ELR (cell line): ENCODE measurements around the gene HIVEP3.

ENCODE experiments used
- DNase-seq: peaks from one replicate; pipeline ENCODE4 v3.0.0-alpha.2; 2015; ENCODE audit warnings: low read depth

Gene HIVEP3

DNA sequence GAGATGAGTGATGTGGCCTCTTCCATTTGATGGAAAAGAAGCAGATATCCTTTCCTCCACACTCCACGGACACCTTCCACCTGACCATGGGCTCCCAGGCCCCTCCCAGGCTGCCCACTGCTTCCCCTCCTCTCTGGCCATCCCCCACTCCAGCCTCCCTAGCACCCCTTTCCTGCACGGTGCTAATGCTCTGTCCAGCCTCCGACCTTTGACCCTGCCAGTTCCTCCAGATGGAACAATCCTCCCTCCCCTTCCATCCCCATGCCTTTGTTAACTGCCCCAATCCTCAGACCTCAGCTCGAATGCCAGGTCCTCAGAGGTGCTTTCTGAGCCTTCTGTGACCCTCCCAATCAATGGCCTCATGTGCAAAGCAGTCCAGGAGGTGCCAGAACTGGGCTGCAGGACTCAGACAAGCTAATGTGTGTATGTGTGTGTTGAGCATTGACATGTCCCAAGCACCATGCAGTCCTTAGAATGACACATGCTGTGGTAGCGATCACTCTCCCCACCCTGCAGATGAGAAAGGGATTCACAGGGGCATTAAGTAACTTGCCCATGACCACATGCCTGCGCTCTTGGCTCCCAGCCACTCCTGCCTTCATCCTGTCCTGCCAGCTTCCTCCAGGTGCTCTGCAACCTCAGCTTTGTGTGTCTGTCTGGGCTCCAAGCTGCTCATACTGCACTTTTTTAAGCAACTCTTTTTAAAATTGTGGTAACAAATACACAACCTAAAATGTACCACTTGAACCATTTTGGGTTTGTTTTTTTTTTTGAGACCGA is 370.8 kb downstream of the HIVEP3 start:
- no peak for DNase-seq

DNA sequence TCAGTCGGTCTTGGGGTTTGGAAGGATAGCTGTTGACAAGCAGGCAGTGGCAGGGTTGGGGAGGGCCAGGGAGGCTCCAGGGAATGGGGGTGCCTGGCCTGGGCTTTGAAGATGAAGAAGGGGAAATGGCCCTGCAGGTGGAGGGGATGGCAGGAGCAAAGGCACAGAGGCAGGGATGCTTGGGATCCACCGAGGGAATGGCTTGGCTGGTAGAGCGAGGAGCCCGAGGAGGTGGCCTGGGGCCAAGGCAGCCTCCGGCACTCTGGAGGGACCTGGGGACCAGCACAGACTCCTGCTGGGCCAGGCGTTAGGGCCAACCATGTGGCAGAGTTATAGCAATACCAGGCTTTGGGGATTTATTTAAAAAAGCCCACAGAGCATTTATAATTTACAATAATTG is 371.4 kb downstream of the HIVEP3 start:
- no peak for DNase-seq

DNA sequence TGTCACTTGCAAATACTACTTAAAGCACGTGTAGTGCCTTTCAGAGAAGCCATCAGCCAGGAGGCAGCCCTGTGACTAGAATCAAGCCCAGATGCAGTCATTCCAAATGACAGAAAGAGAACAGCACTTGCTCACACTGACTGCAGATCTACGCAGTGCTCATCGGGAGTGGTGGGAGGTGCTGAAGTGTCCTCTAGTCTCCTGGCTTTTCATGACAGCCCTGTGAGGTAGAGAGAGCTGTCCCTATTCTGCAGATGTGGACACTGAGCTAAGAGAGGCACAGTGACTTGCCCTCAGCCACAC is 371.9 kb downstream of the HIVEP3 start:
- DNase-seq = no peak

DNA sequence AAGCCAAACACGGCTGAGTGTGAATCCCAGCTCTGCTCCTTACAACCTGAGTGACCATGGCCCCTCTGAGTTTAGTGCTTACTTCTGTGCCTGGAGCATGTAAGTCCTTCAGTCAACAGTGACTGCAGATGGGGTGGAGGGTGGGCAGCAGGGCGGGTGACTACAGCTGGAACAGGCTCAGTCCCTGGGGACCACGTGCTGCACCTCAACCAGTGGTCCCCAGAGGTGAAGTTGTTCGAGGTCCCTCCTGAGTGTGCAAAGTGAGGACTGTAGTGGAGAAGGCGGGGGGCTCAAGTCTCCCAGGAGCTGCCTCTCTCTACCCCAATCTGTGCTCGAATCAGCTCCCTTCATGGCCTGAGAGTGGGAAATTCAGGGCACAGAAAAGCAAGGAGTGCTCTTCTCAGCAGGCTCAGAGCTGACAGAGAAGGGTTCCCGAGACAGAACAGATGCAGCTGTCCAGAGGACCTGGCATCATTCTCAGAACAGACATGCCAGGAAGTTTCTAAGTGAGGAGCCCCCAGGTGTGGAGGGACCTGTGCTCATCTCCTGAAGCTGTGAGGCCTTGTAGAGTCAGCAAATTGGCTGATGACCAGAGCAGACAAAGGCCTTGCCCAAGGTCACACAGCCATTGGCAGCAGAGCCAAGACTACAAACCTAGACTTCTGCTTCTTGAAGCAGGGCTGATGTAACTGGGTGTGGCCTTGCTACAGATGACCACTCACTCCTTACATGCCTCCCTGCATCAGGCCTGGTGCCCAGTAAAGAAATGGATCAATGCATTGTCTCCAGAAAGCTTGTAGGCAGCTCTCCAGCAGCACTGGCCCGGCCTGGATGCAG is 372.5 kb downstream of the HIVEP3 start:
- no peak for DNase-seq

DNA sequence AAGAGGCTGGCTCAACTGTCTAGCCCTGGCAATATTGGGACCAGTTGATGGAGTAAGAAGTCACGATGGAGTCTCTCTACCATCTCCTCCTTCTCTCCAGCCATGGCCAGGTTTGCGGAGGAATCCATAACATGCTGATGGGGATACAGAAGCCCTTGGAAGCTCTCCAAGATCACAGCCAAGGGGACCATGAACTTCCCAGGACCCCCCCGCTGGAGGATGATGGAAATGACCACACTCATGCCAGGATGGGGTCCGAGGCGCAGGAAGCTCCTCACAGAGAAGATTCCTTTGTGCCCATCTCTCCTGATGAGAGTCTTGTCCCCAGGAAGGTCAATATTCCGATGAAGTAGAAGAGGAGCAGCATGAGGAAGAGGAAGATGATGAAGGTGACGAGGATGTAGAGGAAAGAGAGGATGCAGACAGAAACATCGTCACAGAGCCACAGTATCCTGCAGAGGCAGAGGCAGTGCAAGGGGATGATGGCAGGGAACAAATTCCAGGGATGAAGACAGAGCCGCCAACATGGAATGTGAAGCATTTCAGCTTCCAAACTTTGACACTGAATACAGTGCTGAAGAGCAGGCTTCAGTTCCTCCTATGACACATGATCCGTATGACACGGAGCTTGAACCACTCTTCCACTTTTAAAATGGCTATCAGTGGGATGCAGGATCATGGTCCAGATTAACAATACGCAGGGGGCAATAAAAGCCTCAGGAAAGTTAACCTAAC is 376.4 kb downstream of the HIVEP3 start:
- no peak for DNase-seq

DNA sequence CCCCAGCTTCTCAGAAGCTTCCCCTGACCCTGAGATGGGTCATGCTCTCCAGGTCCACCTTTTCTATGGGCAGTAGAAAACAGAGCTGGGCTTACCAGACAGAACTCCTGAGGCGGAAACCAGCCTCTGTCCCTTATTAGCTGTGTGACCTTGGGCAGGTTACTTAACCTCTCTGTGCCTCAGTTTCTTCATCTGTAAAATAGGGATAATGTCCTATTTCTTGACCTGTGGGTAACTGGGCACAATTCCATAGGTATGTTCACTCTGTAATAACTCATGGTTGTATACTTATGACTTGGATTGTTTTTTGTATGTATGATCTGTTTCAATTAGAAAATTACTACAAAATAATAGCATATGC is 377.1 kb downstream of the HIVEP3 start:
- DNase-seq = no peak

DNA sequence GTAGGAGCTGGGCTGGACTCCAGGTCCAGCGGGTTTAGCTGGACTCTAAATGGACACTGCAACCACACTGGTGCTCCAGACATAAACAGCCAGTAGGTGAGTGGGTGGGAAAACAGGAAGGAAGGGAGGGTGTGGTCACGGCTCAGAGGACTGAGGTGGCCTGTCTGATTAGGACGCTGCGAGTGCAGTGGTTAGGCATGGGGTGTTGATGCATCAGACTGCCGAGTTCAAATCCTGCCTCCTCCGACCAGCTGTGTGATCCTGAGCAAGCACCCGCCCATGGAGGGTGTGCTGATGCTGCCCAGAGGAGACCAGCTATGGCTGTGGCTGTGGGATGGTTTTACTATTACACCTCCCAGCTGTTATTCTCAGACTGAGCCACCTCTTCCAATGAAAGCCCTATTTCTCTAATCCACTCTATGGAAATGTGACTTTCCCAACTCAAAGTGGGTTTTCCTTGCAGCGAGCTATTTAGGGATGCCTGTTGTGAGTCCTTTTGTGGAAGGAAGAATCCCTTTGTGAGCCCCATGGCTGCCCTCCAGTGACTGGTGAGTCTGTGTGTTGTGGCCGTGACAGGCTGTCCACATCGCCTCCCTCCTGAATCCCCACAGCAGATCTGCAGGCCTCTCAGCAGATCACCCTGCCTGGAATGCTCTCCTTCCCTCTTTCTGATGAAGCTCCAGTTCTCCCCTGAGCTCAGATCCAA is 377.7 kb downstream of the HIVEP3 start:
- DNase-seq = peak; percentile 70

DNA sequence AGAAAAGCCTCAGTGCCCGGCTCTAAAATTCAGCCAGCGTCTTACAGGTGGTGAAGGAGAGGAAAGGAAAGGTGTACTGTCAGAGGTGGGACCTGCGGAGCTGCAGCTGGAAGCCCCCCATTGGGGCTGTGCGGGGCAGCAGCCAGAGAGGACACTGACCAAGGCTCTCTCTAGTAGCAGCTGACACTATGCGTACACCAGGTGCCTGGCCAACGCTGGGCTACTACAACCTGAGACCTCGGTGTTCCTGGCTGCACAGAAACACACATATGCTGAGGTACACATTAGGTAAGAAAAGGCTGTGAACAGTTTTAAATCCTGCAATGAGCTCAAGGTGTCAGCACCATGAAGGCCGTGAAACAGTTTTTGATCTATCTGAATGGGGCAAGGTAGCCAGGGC is 378.7 kb downstream of the HIVEP3 start:
- no peak for DNase-seq

DNA sequence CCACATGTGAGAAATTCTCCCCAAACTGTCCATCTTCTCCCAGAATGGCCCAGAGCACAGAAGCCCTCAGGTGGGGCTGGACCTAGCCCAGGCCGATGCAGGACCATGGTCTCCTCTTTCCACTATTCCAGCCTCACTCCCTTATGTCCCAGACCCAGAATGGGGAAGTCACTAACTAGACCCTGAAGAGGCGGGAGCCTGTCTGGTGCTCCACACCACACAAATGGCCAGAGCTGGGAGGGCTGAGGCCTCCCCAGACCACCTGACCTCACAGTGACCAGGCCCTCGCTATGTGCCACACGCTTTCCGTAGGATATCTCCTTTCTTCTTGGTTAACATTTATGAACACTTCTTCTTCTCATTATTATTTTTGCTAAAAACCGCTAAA is 379.3 kb downstream of the HIVEP3 start:
- DNase-seq = no peak

DNA sequence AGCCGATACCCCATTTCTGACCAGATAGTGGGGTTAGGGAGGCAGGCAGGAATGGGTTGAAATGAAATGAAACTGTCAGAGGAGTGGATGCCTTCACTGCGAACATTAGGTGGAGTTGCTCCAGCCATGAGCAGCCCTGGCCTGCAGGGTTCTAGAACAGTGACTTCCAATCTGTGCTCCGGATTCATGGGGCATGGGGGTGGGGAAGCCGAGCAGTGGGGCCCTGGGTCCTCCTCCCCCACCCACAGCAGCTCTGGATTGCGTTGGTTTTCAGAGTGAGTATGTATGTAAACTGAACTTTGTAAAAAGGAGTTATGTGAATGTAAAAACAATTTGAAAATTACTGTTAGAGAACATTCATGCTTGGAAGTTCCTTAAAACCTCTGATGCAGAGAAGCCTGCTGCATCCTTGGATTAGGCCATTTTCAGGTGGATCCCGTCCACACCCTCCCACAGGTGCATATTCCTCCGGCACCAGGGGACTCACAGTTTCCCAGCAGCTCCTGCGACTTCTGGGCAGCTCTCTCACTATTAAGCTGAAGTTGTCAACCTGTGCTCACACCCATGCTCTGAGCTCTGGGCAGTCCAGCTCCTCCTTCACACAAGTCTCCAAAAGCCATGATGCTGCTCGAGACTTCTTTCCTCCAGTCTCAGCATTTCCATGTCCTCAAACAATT is 379.8 kb downstream of the HIVEP3 start:
- no peak for DNase-seq

DNA sequence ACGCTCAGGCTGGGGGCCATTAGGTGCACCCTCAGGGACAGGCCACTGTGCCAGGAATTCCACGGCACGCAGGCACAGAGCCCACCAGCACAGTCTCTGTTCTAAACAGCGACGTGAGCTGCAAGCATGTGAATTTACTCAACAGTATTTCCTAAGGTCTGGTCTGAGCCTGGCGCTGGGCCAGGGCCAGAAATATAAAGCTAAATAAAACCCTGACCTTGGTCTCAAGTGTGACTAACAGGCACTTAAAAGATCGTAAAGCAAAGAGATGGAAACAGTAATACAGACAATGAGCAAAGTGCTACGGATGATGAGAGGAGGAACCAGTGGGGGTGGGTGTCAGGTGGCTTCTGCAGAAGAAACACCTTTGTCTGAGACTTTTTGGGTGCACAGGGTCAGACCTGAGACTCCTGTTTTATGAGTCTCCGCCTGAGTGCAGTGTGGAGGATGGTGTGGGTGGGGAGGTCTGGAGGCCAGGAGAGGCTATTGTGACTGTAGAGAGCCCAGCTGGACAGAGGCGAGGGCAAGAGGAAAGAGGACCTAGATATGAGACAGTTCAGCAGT is 380.9 kb downstream of the HIVEP3 start:
- DNase-seq = peak; percentile 74

DNA sequence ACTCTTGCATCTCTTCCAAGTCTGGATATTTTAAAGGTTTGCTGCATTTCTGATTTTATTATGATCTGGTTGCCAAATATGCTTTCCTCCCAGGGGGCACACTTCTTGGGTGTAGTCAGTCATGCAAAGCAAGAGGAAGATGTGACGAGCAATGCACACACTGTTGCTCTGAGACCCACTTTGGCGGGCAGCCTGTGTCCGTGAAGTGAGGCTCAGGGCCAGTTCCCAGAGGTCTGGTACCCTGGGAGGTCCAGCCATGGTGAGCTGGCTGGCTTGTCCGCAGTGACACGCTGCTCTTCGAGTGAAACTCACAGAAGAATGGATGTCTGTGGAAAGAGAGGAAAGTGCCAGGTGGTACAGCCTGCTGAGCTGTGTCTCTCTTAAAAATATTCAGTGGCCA is 381.5 kb downstream of the HIVEP3 start:
- peak; percentile 60 for DNase-seq

DNA sequence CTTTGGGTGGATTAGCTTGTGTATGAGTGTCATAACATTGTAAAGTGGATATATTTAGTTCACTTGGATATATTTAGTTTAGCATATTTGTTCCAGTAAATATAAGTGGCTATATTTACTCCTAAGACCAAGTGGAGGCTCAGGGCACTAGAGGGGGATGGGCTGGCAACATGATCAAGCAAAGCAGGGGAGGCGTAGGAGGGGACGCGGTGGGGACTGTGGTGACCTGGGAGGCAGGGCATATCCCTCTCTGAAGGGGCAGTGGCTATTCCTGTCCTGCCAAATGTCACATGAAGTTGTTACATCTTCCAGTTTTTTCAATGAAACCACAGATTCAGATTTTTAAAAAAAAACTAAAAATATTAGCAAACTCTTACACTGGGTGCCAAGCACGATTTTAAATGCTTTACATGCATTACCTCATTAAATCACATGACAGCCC is 382.3 kb downstream of the HIVEP3 start:
- no peak for DNase-seq

DNA sequence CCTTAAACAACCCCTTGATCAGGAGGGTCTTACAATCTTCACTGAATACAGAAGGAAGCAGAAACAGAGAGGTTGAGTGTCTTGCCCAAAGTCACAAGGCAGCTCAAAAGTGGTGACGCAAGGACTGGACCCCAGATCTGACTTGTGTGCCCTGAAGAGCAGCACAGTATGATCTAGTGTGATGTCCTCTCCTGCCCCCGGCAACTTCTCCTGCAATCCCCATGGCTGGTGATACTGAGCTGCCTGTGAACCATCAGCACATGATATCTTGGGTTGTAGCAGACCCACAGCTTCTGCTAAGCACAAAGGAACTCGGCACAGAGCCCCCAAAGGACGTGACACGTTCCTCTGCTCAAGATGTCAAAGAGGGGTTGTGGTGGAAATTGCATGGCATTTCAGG is 383.0 kb downstream of the HIVEP3 start:
- DNase-seq = no peak

DNA sequence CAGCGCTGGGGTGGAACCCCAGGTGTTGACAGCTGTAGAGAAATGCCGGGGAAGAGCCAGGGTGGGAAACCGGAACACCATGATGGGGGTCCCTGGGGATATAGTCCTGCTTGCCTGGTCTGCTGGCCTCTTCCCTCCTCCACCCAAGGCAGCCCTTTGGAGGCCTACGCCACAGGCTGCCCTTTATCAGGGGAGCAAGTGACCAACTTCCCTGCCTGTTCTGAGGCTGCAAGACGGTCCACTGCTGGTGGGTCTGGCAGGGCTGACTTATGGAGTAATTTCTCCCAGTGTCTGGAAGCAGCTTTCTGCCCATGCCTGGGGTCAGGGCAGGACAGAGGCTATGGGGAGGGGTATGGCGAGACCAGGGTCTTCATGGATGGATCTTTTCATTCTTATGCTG is 383.4 kb downstream of the HIVEP3 start:
- no peak for DNase-seq

DNA sequence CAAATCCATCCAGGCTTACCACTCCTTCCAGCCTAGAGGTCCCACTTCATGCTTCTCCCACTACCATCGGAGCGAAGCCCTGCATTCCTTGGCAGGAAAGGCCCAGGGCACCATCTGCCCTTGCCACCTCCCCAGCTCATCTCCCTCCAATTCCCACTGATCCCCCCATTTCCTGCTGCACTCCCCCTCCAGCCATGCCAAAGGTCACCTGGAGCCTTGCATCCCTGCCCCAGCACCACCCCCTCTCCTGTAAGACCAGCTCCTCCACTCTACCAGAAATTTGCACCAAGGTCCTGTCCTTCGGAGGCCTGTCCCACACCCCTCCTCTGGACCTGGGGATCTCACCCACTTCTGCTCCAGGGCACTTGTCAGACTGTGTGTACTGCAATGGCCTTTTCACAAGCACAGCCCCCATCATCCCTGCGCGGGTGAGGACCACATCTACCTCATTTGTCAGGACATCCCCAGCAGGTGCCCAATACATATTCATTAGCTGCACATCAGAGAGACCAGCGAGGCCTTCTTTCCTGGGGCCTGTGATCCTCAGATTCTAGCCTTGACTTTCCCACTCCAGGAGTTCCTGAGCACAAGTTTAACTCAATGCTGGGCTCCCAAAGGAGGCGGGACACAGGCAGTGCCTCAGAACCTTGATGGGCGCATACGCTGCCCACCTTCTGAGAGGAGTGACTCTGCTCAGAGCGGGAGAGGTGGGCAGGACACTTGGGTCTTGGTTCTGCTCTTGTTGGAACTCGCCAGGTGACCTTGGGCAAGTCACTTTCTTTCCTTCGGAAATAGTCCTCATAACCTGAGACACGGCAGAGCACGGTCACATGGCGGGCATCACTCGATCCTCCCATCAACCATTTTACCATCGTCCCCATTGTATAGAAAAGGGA is 384.3 kb downstream of the HIVEP3 start:
- DNase-seq = no peak

DNA sequence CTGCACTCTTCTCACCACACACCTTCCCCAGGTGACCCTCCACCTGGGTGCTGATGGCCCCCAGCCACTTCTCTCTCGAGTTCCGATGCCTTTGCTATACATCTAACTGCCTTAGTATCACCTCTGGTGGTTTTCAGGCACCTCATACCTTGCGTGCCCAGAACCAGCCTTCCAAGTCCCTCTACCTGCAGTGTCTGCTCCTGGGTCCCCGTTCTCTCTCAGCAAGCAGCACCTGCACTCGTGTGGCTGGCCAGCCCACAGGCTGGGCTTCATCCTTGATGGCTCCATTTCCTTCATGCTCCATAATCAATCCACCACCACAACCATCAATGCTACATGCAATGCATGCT is 385.0 kb downstream of the HIVEP3 start:
- DNase-seq = no peak

DNA sequence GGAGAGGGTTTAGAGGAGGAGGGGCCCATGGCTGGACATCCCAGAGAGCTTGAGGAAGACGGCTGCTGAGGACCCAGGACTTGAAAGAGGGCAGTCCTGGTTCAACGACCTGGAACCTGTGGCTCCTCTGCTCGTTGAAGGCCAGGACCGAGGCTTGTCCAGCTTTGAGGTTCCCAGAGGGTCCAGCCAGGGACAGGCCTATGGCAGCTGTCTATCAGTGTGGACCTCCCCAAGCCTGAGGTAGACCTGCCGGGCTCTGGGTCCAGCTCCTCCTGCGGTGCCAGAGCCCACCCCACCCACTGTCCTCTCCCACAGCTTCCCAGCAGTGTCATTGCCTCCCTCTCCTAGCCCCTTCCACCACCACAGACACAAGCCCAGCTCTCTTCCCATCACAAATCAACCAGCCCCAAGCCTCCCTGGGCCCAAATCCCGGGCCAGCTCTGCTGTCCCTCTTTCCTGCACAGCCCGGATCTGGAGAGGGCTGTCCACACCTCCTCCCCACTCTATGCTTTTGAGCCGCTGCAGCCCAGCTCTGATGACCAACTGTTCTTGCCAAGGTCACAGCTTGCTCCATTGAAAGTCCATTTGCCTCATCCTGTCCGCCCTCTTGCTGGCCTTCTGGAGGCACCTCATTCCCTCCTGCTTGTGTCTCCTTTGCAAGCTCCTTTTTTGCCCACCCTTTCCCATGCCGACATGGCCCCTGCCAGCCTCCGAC is 385.5 kb downstream of the HIVEP3 start:
- no peak for DNase-seq

DNA sequence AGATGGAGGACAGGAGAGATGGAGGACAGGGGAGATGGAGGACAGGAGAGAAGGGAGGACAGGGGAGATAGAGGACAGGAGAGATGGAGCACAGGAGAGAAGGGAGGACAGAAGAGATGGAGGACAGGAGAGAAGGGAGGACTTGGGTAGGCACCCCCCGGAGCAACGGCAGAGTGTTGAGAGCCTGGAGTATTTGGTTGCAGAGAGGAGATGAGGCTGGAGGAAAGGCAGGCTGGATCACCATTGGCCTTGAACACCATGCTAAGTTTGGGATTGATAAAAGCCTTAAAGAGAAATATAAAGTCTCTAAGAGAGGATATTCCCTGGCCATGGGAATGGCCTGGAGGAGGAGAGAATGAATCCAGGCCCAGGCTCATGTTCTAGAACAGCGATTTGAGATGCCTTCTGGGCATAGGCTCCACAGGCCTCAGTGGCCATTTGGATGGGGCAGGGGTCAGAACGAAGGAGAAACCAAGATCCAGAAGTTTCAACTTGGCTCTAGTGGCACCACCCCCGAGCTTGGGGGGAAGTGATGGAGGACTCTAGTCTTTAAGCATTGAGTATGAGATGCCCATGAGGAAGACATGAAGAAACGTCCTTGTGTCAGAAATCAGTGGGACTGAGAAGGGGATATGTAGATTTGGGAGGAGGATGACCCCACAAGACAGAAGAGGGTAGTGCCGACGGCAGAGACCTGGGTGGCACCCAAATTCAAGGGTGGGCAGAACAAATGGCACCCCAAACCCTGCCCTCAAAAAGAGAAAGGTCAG is 386.3 kb downstream of the HIVEP3 start:
- DNase-seq = no peak
